Suppressor macrophage treated with lipopolysaccharide for 4 hours (primary cell): ENCODE data around the gene NLRP6.

ENCODE experiments used
- DNase-seq: peaks from one replicate; pipeline ENCODE4 v3.0.0-alpha.2; 2020

NLRP6 gene

DNA sequence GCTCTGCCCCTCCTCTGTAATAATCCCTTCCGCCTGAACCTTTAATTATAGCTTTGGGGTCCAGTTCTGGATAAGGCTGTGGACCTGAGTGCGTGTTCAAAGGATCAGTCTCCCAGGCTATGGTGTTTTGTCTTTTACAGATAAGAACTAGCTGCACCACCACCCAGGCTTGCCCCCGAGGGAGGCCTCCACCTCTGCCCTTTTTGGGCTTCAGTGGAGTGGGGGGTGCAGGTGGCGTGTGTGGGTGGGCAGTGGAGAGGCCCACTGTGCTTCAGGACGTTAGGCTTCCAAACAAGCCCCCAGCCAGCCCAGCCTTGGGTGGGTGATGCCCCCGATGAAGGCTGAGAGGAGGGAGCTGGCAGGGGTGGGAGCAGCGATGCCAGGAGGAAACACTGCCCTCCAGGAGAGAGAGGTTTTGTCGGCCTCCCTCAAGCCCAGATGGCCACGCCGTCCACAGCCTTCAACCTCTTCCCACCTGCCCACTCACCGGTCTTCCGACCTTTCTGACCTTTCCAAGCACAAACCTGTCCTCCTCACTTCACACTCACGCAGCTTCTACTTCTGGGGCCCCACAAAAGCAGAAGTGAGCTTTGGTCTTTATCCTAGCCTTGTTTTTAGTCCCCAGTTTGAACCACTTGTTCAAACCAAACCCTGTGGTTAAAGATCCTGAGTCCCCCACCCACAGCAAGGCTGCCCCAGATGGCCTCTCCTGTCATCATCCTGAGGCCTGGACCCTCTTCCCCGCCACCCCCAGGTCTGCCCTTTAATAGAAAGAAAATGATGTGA, 21.1 kb upstream of the NLRP6 start:
- no peak for DNase-seq

DNA sequence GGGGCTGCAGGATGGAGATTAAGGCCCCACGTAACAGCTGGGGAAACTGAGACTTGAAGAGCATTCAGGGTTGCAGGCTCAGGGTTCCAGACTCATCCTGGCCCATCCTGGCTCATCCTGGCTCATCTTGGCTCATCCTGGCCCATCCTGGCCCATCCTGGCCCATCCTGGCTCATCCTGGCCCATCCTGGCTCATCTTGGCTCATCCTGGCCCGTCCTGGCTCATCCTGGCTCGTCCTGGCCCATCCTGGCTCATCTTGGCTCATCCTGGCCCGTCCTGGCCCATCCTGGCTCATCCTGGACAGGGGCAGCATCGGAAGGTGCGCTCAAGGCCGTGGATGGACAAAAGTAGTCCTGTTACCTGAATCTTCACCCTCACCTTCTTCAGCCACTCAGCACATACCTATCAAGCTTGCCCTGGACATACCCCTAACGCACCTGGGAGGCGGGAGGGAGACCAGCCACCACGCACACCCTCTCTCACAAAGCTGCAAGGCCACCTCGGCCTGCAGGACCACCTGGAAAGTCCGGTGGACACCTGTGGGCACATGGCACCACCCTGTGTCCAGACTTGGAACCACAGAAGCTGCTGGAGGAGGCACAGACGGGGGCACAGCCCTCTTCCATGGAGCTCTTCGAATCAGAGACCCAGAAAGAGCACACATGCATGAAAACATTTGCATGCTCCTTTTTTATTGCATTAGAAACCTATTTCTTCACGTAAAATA, 20.3 kb upstream of the NLRP6 start:
- DNase-seq, result no peak

DNA sequence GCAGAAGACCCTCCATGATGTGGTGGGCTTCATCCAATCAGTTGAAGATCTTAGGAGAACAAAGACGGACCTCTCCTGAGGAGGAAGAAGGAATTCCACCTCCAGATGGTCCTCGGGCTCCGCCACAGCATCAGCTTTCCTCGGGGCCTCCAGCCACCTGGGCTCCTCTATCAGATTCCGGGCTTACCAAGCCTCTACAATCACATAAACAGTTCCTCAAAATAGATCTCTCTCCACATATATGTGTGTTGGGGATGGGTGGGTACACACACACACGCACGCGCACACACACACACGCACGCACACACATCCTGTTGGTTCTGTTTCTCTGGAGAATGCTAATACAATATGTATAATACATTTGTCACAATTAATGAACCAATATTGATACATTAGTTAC, 18.8 kb upstream of the NLRP6 start:
- no peak for DNase-seq

DNA sequence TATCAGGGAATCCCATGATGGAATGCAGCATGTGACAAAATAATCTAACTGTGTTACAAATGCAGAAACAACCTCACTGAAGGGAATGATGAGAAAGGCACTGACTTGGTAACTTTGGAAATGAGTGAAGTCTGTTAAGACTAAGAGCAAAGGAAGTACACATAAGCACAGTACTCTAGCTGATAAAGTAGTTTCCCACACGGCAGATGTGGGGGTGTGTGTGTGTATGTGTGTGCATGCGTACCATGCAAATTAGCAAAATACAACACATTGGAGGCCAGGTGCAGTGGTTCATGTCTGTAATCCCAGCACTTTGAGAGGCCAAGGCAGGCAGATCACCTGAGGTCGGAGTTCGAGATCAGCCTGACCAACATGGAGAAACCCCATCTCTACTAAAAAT, 16.6 kb upstream of the NLRP6 start:
- DNase-seq, result no peak

DNA sequence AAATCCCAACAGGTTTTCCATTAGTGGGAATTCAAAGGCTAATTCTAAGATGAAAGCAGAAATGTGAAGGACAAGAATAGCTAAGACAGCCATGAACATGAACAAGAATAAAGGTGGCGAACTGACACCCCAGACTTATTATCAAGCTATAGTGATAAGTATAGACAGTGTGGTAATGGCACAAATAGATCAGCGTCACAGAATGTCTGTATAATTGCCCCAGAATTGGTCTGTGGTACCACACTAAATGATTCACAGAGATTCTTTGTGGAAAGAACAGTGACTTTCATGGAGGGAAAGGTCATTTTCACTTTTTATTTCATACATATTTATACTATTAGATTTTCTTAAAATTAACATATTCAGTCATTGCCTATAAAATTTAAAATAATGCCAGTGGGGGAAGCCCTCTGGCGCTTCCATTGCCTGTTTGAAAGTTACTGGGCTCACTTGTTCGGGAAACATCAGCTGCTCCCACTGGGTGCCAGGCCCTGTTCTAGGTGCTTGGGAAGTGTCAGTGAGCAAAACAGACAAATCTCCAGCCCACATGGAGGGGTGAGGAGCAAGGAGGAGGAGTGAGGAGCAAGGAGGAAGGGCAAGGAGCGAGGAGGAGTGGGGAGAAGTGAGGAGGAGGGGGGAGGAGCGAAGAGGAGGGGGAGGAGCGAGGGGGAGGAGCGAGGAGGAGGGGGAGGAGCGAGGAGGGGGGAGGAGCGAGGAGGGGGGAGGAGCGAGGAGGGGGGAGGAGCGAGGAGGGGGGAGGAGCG, 11.3 kb upstream of the NLRP6 start:
- DNase-seq, result peak; percentile 18

DNA sequence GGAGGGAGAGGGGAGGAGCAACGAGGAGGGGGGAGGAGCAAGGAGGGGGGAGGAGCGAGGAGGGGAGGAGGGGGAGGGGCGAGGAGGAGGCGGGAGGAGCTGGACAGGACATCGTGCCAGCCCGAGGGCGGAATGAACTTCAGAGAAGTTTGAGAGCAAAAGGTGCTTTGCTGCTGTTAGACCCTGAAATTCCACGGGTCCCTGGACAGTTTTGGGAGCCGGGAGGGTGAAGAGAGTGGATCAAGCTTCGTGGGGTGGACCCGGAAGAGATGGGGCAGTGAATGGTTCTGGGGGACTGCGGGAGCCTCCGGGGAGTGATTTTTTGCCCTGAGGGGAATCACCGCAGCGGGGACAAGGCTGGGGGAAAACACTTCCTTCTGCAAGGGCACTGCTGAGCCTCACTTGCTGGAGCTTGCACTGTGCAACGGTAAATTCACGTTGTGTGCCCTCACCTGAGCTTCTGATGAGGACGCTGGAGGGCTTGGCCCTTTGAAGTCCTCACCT, 10.7 kb upstream of the NLRP6 start:
- peak; percentile 65 for DNase-seq

DNA sequence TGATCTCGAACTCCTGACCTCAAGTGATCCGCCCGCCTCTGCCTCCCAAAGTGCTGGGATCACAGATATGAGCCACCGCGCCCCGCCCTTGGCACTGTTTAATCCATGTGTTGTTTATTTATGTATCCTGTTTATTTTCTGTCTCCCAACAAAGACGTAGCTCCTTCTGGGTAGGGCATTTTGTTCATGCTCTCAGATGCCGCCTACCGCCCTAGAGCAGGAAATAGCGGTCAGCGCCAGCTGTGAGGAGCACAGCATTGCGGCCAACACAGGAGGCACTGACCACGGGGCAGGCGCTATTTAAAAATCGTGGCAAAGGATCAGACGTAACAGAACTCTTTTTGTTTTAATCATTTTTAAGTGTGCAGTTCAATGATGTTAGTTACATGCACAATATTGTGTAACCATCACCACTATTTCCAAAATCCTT, 9.5 kb upstream of the NLRP6 start:
- peak; percentile 88 for DNase-seq

DNA sequence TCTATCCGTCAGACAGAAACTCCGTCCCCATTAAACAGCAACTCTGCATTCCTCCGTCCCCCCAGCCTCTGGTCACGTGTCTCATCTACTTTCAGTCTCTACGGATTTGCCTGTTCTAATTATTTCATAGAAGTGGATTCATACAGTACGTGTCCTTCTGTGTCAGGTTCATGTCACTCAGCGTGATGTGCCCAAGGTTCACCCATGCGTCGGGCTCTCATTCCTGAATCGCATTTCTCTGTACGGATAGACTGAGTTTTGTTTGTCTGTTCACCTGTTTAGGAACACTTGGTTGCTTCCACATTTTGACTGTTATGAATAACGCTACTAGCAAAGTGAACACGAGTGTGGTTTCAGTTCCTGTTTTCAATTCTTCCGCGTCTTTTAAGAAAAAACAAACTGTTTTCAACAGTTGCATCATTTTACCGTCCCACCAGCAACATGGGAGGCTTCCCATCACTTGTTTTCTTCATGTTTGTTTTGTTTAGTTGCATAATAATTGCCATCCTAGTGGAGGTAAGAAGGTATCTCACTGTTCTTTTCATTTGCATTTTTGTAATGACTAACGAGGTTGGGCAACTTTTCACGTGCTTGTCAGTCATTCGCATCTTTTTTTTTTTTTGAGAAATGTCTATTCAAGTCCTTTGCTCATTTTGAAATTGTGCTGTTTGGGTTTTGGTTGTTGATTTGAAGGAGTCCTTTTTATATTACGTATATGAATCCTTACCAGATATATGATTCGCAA, 8.9 kb upstream of the NLRP6 start:
- peak; percentile 93 for DNase-seq

DNA sequence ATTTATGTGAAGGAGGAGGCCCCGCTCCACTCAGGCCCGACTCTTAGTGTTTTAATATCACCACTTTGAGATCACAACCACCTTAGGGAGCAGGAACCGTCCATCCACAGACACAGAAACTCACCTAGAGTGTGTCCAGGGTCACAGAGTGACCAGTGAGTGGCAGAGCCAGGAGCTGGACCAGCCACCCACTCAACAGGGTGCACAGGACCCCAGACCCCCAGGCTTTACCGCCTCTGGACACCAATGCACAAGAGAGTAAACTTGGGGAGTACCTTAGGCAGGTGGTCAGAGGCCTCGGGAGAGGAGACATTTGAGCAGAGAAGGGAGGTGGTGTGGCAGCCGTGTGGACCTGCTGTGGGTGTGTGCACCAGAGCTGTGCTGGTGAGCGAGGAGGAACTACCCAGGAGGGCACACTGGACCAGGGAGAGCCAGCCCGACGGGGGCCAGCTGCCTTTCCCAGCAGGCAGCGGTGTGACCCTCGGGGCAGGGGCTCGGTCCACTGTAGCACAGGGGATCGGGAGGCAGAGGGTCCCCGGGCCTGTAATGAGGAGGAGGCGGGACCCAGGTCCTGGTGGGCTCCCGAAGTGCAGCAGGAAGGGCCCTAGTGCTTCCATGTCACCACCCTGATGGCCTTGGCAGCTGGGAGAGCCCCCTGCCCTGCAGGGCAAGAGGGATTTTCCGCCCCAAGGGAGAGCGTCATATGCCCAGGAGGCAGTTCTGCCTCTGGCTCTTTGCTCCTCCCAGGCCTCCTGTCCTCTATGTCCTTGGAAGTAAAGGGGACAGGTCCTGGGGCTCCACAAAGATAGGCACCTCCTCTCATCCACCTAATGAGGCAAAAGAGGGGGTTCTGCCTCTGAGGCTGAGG, 7.5 kb upstream of the NLRP6 start:
- no peak for DNase-seq

DNA sequence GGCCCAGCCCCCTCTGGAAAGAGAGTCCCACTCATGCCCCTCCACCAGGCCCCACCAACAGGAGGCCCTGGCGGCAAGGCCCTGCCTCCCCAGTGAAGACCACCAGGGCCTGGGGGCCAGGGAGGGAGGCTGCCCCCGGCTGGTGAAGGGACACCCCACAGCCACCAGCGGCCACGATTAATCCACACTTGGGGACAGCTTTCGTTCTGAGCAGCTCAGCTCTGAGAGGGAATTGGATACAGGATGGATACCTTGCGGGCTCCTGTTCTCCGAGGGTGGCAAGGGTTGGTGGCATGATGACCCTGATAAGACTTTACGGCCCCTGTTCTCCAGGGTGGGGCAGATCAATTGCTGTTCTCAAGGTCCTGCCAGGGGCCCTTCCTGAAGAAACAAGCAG, 6.9 kb upstream of the NLRP6 start:
- DNase-seq, result no peak

DNA sequence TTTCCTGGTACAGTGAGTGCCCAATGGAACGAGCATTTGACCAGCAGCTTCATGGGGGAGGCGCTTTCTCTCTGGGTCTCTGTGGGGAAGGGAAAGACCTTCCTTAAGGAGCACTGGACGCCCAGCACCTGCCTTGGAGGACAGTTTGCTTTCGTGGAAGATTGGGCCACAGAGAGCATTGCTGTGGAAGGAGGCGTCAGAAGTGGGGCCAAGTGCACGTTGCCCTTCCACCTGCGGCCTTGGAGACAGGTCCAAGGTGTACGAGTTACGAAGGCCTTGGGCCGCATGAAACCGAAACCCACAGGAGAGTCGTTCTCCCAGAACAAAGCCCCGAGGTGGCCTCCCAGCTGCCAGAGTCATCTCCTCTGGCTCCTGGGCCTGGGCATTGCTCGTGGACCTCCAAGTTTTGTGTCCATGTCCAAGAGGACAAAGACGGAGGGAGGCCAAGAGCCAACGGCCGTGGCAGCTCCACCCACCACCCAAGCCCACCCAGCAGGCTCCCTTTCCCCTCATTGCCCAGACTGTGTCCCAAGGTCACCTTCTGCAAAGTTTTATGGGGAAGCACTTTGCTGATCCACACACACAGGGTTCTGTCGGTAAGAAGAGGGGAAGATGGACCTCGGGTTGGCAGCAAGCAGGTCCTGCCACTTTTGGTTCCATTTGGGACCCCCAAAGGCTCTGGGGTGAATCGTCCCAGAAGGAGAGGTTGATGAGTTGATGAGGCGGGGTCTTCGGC, 5.8 kb upstream of the NLRP6 start:
- DNase-seq, result no peak

DNA sequence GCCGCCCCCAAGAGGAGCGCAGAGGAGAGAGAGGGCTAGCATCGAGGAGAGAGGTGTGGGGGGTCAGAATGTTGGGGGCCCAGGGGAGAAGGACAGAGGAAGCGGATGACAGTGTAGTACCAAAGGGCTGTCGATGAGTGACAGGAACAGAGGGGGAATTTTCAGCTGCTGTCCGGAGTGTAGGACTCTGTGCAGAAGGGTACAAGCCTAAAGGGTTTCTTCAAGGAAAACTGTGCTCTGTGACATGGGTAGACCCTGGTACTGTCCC, 5.3 kb upstream of the NLRP6 start:
- DNase-seq, result no peak

DNA sequence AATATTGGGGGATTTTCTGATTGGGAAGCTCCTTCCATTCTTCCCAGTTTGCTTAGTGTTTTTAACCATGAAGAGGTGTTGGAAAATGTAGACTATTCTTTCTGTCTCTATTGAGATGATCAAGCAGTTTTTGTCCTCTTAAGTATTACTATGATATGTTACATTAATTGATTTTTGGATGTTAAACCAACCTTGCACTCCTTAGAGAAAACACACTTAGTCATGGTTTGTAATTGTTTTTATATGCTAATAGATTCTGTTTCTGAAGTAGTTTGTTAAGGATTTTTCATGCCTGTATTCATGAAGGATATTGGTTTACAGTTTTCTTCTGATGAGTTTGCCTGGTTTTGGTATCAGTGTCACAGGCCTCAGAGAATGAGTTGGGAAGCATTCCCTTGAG, 2.0 kb upstream of the NLRP6 start:
- DNase-seq, result no peak

DNA sequence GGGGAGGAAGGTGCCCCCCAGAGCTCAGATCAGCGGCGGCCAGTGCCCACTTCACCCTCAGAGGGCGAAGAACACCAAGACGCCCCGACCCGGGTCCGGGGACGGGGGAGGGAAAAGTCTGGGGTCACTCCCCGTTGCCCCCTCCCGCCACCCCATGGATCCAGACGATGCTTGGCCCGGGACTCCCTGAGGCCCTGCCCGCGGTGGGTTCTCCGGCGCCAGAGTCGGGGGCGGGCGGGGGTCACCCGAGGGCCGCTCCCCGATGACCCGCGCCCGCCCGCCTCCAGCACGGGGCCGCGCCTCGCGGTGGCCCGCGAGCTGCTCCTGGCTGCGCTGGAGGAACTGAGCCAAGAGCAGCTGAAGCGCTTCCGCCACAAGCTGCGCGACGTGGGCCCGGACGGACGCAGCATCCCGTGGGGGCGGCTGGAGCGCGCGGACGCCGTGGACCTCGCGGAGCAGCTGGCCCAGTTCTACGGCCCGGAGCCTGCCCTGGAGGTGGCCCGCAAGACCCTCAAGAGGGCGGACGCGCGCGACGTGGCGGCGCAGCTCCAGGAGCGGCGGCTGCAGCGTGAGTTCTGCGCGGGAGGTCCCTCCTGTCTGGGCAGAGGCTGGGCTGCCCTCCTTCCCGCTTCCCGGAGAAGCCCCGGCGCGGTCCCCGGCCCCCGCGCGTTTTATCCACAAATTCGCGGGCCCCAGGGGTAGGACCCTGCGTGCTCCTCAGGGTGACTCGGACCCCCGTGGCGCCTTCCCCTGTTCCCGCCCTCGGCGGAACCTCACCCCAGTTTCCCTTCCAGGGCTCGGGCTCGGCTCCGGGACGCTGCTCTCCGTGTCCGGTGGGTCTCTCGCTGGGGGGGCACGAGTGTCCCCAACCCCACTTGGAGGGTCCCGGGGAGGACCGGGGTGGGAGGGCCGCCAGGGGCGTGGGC, 1.1 kb downstream of the NLRP6 start:
- DNase-seq, result peak; percentile 19

DNA sequence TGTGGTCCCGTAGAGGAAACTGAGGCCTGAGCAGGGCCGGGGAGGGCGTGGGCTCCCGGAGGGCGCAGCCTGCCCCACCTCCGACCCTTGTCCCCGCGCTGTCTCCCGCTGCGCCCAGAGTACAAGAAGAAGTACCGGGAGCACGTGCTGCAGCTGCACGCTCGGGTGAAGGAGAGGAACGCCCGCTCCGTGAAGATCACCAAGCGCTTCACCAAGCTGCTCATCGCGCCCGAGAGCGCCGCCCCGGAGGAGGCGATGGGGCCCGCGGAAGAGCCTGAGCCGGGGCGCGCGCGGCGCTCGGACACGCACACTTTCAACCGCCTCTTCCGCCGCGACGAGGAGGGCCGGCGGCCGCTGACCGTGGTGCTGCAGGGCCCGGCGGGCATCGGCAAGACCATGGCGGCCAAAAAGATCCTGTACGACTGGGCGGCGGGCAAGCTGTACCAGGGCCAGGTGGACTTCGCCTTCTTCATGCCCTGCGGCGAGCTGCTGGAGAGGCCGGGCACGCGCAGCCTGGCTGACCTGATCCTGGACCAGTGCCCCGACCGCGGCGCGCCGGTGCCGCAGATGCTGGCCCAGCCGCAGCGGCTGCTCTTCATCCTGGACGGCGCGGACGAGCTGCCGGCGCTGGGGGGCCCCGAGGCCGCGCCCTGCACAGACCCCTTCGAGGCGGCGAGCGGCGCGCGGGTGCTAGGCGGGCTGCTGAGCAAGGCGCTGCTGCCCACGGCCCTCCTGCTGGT, 1.9 kb downstream of the NLRP6 start:
- peak; percentile 42 for DNase-seq

DNA sequence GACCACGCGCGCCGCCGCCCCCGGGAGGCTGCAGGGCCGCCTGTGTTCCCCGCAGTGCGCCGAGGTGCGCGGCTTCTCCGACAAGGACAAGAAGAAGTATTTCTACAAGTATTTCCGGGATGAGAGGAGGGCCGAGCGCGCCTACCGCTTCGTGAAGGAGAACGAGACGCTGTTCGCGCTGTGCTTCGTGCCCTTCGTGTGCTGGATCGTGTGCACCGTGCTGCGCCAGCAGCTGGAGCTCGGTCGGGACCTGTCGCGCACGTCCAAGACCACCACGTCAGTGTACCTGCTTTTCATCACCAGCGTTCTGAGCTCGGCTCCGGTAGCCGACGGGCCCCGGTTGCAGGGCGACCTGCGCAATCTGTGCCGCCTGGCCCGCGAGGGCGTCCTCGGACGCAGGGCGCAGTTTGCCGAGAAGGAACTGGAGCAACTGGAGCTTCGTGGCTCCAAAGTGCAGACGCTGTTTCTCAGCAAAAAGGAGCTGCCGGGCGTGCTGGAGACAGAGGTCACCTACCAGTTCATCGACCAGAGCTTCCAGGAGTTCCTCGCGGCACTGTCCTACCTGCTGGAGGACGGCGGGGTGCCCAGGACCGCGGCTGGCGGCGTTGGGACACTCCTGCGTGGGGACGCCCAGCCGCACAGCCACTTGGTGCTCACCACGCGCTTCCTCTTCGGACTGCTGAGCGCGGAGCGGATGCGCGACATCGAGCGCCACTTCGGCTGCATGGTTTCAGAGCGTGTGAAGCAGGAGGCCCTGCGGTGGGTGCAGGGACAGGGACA, 2.7 kb downstream of the NLRP6 start:
- peak; percentile 27 for DNase-seq

DNA sequence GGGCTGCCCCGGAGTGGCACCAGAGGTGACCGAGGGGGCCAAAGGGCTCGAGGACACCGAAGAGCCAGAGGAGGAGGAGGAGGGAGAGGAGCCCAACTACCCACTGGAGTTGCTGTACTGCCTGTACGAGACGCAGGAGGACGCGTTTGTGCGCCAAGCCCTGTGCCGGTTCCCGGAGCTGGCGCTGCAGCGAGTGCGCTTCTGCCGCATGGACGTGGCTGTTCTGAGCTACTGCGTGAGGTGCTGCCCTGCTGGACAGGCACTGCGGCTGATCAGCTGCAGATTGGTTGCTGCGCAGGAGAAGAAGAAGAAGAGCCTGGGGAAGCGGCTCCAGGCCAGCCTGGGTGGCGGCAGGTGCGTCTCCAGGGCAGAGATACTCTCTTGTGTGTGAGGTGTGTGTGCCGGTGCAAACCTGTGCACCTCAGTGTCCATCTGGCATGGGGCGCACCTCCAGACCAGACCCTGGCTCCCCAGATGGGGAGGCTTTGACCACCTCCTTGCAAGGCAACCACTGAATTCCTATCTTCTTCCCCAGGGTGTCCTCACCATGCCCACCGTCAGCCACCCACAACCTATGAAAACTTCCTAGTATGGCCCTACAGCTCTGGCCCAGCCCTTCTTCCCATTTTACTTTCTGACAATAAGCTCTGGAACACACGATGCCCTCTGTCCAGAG, 3.4 kb downstream of the NLRP6 start:
- no peak for DNase-seq

DNA sequence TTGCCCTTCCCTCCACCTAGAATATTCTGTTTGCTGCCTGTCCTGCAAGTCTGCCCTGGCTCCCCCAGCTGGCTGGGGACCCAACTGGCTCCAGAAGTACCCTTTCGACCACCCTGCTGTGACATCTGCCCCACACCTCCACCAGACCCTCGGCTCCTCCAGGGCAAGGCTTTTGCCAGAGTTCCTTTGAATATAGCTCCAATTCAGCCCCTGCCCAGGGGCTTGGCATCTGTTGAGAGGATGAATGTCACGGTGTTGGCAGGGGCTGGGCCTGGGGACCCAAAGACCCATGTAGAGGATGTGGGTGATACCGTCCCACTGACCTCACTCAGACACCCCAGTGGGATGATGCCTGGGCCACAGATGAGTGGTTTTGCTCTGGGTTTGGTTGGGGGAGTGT, 4.0 kb downstream of the NLRP6 start:
- no peak for DNase-seq
